ENCODE data around the gene SRC.

SRC gene

DNA sequence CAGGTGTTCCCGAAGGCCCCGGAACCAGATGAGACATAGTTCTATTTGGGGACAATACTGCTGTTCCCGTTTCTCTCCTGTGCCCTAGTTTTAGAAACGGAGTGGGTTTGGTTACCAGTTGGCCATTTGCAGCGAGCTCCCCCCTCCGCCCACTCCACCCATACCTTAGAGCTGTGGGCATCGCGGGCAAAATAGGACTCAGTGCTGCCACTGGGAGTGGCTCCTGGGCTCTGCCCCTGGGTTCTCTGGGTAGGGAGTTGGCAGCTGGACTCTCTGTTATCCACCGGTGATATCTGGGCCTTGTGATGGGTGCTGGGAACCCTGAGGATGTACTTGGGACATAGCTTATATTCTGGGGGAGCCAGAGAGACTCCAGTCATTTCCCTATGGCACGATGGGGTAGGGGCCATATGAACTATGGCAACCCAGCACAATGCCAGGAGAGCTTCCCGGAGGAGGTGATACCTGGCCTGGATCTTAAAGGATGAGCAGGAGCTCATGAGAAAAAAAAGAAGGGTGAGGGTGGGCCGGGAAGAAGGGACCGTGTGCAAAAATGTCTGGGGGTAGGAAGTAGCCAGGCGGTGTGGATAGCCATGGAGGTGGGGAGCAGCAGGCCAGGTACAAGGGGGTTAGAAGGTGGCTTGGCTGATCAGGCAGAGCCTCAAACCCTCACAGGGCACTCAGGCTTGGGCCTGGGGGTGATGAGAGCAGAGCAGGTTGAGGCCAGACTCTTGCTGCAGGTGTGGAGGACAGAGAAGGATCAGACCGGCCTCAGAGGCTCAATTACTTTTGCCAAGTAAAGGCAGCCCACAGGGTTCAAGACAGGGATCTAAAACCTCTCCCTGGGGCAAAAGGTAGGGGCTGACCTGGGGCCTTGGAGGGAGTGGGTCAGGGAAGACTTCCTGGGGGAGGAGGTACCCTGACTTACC, 9.6 kb downstream of the SRC start:
- no peak overlapping the region for H3K4me3 ChIP-seq (ENCODE audit: low read length)
- TF ChIP-seq, protein P1, sequence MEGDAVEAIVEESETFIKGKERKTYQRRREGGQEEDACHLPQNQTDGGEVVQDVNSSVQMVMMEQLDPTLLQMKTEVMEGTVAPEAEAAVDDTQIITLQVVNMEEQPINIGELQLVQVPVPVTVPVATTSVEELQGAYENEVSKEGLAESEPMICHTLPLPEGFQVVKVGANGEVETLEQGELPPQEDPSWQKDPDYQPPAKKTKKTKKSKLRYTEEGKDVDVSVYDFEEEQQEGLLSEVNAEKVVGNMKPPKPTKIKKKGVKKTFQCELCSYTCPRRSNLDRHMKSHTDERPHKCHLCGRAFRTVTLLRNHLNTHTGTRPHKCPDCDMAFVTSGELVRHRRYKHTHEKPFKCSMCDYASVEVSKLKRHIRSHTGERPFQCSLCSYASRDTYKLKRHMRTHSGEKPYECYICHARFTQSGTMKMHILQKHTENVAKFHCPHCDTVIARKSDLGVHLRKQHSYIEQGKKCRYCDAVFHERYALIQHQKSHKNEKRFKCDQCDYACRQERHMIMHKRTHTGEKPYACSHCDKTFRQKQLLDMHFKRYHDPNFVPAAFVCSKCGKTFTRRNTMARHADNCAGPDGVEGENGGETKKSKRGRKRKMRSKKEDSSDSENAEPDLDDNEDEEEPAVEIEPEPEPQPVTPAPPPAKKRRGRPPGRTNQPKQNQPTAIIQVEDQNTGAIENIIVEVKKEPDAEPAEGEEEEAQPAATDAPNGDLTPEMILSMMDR (IDR thresholded peaks at IDR 0.05; ENCODE audit: insufficient read depth, low read depth, low read length, missing control alignments) = no peak
- no peak for DNase-seq (ENCODE audit: low read depth)

DNA sequence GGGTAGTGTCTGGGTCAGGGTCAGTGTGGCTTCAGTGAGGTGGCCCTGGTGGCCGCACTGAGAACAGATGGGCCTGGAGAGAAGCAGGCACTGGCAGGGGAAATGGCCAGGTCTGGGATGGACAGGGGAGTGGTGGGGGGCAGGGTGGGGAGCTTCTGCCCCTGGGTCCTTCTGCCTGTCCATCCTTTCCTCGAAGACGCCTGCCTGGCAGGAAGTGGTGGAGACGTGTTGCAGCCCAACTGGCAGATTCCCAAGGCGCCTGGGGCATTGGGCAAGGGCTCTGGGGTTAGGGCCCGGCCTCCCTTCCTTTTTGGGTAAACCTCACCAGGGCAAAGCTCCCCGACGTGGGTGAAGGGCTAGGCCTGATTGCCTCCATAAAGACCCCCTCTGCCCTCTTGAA, 10.4 kb downstream of the SRC start:
- TF ChIP-seq, protein P1 (IDR thresholded peaks at IDR 0.05; ENCODE audit: insufficient read depth, low read depth, low read length, missing control alignments) = no peak
- H3K4me3 ChIP-seq (ENCODE audit: low read length) = no peak overlapping the region
- peak; percentile 66 for DNase-seq (ENCODE audit: low read depth)

DNA sequence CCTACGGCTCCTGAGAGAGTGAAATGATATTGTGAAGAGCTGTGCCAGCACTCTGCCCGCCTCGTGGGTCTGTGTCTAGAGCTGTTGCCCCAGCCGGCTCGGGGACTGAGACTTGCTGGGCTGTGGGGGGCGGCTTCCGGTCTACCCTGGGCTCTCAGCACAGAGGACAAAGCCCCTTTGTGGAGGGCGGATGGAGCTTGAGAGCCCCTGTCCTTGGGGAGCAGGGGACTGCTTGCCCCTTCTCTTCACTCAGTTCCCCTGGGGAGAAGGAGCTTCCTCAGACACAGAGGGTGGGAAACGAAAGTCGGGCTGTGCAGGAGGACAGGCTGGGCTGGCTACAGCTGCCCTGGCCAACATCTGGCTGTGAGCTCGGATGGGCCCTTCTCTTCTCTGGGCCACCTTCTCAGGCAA, 11.0 kb downstream of the SRC start:
- H3K4me3 ChIP-seq (ENCODE audit: low read length) = no peak overlapping the region
- TF ChIP-seq, protein P1 (IDR thresholded peaks at IDR 0.05; ENCODE audit: insufficient read depth, low read depth, low read length, missing control alignments) = no peak
- DNase-seq (ENCODE audit: low read depth) = no peak

DNA sequence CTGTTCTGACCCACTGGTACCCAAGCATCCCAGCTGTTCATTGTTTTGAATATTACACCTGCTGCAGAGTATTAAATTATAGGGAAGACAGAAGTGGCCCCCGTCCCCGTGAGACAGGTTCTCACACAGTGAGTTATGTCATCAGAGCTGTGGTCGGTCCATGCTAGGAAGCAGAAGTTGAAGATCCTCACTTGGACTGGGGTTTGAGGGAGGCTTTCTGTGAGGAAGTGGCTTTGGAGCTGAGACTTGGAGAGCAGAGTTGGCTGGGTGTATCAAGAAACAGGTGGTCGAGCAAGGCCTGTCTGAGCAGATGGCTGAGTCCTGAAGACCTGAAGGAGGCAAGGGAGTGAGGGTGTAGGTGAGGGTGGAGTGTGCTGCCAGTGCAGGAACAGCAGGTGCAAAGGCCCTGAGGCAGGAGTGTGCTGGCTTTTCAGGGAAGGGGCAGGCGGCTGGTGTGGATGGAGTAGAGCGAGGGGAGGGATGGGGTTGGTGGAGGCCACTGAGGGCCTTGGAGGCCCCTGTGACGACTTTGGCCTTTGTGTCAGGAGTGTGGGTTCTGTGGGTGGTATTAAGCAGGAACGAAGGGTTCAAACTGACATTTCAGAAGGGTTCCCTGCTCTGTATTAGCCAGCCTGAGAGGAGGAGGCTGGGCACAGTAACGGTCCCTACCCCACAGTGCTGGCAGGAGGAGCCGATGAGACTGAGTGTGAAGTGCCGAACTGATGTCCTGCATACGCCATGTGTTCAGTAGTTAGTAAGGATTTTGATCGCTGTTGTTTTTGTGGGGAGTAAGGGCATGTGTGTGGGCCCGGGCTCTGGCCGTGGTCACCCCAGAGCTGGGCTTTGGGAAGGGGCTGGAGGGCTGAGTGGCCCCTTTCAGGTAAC, 11.8 kb downstream of the SRC start:
- DNase-seq (ENCODE audit: low read depth) = no peak
- TF ChIP-seq, protein P1 (IDR thresholded peaks at IDR 0.05; ENCODE audit: insufficient read depth, low read depth, low read length, missing control alignments) = no peak
- no peak overlapping the region for H3K4me3 ChIP-seq (ENCODE audit: low read length)

DNA sequence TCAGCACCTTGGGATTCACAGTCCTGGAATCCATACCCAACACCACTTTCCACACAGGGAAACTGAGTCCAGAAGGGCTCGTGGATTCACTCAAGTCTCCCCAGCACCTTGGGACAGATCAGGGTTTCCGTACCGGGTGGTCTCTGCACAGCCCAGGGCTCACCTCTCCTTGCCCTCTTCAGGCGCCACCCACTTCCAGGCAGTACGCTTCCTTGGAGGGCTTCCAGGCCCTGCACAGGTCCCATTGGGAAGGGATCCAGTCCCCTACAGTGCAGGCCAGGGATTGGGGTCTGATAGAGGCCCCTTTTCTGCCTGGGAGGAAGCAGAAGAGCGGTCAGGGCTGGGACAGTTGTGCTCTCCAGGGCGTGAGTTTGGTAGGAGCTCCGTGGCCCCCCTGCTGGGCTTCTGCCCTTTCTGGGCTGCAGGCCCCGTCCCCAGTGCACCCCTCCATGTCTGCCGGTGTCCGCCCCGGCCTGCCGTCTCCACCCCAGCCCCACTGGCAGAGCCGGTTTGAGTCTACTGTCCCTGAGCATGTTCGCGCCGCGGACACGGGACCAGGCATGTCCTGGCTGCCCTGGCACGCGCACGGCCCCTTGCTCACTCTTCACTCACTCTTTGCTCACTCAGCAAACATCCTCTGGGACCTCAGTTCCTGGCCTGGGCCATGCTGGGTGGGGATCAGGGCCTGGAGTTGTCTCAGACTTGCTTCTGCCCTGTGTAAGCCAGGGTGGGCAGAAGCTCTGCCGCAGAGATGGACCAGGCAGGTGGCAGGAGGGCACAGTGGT, 12.6 kb downstream of the SRC start:
- no peak overlapping the region for H3K4me3 ChIP-seq (ENCODE audit: low read length)
- DNase-seq (ENCODE audit: low read depth) = peak; percentile 98
- TF ChIP-seq, protein P1 (IDR thresholded peaks at IDR 0.05; ENCODE audit: insufficient read depth, low read depth, low read length, missing control alignments) = no peak

DNA sequence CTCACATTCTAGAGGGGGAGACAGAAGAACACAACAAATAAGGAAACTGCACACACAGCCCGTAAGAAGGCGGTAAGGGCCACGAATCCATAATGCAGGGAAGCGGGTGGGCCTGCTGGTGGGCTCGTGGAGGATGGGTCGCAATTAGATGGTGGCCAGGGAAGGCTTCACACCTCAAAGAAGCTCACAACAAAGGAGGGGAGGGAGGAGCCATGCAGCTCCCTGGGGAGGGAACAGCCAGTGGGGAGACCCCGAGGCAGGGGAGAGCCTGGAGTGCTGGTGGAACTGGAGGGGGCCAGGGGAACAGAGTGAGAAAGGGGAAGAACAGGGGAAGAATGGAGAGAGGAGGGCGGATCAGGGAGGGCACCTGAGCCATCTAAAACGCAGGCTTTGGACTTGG, 13.4 kb downstream of the SRC start:
- TF ChIP-seq, protein P1 (IDR thresholded peaks at IDR 0.05; ENCODE audit: insufficient read depth, low read depth, low read length, missing control alignments) = no peak
- no peak overlapping the region for H3K4me3 ChIP-seq (ENCODE audit: low read length)
- DNase-seq (ENCODE audit: low read depth) = no peak

Data from epithelial cell of esophagus (primary cell).